ENCODE measurements around the gene CD300LD.
A peak's percentile ranks its signal among the peaks of the same experiment; 100 is the strongest.

Gene CD300LD

GRCh38 chr17:74543406-74543805 lies 48.7 kb downstream of the CD300LD start:
- no peak for DNase-seq

GRCh38 chr17:74542727-74543383 lies 49.2 kb downstream of the CD300LD start:
- DNase-seq = no peak

- DNase-seq = no peak
Observed at GRCh38 chr17:74542166-74542565, 49.9 kb downstream of the CD300LD start.

GRCh38 chr17:74541176-74542111 lies 50.6 kb downstream of the CD300LD start:
- DNase-seq = no peak

- no peak for DNase-seq
Observed at GRCh38 chr17:74539281-74539820, 52.7 kb downstream of the CD300LD start.

GRCh38 chr17:74536890-74537289 lies 55.2 kb downstream of the CD300LD start:
- DNase-seq = no peak

- DNase-seq = peak; percentile 93 to 97 (median 96)
Observed at GRCh38 chr17:74532115-74532514, 60.0 kb downstream of the CD300LD start.

GRCh38 chr17:74531231-74531761 lies 60.8 kb downstream of the CD300LD start, which contains the start of gene CD300LB:
CD300LB (minus strand) TSS chr17:74531475; CDS start chr17:74531350, 125 bp downstream.
- DNase-seq = peak; percentile 51 to 73 (median 71)

- no peak for DNase-seq
Observed at GRCh38 chr17:74530831-74531150, 61.3 kb downstream of the CD300LD start.

Data from suppressor macrophage treated with lipopolysaccharide for 1 hour (primary cell).